Measurements from ENCODE around the gene PMP22.

The PMP22 gene

DNA sequence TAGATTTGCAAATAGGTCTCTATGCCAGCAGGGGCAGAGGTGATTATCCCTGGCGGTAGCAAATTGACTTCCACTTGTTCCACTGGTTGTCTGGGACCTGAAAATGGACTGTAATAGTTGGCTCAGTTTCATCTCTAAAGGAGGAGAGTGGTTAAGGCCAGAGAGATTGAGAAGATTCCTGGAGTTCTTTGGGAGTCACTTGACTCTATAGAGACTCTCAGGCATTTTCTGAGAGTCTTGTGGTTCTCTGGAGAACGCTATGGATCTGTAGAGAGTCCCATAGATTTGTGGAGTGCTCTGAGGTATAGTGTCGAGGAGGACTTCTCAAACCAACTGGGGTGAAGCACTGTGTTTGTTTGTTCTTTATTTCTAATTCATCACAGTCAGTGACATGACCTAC is 8.9 kb upstream of the PMP22 start:
- no peak for DNase-seq

DNA sequence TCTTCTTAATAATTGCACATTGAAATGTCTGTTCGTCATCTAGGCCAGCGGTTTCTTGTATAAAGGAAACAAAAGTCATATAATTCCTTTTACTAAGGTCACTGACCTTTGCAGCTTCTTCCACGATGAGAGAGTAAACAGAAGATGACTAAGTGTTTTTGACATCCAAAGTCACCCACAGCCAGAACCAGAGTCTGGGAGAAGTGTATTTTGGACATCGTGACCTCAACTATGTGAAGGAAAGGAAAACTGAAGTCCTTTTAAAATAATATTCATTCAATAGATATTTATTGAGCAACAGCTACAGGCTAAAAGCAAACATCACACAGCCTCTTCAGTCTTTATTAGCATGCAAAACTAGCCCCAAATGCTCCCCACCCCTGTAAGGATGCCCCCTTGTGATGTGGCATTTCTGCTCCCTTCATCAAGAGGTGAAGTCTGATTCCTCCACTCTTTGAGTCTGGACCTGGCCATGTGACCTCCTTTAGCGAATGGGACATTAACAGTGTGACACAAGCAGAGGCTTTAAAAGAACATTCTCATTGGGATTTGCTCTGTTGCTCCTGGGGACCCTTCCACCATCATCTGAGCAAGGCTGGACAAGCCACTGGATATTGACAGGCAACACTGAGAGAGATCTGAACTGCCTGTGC is 8.1 kb upstream of the PMP22 start:
- no peak for DNase-seq

DNA sequence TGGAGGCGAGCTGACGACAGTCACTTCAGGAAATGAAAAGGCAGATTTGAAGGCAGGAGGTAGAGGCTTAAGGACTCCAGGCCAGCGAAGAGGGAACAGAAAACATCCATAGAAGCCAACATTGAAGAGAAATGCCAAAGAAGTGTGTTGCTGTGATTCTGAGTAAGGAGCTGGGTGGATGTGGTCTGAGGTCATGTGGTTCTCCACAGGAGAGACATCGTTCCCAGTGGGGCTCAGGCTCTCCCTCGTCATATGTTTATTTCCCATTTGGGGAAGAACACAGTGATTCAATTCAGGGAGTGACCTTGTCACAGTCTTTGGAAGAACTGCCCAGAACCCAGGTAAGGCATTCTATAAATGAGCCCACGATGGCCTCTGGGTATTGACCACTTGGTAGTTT is 6.6 kb upstream of the PMP22 start:
- DNase-seq: no peak

DNA sequence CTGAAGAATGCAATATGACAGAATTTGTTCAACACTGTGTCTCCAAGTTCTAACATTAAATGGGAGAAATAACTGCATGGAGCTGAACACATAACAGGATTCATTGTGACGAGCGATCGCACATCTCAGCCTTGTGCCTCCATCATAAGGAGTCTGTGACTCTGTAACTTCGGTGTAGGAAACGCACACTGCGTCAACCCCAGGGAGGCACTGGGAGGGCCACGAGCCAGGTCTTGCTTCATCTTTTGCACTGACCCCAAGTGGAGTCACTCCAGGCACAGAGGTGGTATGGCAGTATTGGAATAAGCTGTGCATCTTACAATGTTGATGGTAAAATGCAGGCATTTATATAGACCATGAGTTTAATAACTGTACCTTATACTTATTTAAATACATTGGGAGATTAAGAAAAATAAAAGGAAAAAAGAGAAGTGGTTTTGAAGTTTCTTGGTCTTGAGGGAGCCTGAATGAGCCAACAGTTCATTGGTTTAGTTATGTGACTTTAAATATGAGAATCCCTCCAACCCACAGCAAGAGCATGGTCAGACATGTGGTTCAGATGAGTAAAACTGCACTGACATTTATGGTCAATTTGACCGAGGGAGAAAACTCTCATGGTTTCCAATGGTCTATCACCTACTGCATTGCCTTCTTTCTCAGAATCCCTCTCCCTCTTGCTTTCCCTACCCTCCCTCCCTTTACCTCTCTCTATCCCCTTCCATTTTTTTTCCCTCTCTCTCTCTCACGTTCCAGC is 5.7 kb upstream of the PMP22 start:
- no peak for DNase-seq

DNA sequence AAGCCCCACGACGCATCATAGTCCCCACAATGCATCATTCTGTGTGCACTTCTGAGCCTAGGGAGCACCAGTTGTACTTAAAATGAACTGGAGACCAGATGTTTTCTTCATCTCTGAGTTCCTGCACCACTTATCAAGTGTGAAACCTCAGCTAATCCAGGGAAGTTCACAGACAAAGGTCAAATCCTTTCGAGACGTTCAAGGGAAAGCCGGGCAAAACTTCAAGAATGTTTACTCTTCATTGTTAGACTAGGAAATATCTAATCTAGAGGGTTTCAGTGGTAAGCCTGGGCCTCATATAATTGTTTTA is 4.6 kb upstream of the PMP22 start:
- no peak for DNase-seq

DNA sequence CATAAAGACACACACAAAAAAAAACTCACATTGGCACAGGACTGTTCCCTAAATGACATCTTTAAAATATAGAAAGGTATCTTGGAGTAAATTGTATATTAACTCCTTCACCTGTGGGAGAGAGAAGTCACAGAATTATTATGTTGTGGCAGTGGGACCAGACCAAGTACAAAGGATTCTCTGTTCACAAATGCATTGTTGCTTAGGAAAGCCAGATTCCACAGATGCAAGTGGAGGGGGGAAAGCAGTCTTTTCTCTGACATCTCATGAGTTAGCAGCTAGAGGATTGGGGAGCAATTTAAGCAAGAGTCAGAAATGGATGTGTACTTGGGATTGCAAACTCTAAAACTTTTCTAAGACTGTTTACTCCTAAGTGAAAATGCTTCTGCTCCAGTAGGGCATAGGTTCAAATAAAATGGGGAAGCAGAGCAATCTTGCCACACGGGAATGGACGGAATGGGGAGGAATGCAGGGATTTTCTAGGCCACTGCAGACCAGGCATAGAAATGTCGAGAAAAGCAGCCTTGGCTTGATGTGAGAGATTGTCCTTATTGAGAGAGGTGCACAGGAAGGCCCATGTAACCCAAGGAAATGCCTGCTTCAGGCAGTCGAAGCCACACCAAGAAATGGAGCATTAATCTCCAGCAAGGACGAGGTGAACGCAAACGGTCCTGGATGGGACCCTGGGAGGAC is 4.1 kb upstream of the PMP22 start:
- no peak for DNase-seq

DNA sequence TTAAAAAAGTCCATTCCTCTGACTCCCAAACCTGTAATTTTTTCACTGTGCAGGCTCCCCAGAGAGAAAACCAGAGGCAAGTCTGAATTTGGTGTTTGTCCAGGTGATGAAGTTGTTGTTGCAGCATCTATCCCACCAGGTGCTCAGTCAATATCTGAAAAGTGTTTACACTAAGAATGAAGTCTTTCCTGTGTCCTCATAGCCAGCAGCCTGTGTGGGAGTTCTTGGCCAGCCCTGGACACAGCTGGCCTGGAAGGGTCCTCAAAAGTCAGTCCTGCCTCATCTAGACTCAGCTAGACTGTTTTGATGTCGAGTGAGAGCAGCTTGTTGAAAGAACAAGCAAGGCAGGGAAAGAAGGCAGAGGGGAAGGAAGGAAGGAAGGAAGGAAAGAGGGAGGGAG is 3.3 kb upstream of the PMP22 start:
- no peak for DNase-seq

DNA sequence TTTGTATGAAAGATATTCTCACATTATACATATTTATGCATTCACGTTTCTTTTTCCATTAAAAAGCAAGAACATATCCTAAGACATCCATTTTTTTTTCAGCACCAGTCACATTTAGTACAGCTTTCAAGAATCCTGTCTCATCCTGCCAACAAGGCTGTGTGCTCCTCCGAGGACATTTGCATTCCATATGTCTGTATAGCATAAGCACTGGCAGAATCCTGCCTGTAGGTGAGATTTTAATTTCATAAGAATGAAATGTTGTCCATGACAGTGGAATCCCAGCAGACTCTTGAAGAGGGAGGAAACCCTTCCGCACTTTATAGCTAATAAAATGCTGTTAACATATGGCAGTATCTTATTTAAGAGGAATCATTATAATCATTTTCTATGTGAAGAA is 2.9 kb upstream of the PMP22 start:
- DNase-seq: no peak

DNA sequence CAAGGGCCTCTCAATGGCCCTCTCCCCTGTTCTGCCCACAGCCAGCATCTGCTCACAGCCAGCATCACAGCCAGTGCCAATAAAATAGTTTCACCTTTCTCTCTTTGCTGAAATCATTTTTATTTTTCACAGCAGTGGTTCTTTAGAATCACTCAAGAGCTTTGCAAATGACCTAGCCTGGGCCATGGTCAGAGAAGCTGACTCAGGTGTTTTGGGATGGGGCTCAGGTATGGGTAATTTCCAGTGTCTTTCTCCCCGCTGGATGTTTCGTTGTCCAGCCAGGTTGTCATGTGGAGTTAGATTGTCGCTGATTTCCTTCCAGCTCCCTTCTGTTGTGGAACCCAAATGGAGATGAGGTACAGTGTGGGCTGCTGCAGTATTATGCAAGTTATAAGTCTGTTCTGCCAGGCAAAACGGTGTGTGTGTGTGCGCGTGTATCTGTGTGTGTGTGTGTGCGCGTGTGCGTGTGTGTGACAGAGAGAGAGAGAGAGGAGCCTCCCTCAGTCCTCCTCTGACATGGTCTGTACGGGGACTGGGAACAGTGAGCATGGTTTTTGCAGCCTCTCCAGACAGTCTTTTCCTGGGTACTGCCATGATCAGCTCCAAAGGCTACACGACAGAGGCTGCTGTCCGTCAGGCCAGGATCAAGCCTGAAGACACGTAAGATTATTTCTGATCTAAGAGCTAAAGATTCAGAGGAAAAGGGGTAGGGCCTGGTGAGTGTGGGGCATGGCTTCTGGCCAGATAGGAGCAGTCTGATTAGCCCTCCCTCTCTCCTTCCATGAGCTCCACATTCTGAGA is 1.4 kb upstream of the PMP22 start:
- DNase-seq: peak in 11 of 58 donors; percentile 12 to 57 (median 31)

DNA sequence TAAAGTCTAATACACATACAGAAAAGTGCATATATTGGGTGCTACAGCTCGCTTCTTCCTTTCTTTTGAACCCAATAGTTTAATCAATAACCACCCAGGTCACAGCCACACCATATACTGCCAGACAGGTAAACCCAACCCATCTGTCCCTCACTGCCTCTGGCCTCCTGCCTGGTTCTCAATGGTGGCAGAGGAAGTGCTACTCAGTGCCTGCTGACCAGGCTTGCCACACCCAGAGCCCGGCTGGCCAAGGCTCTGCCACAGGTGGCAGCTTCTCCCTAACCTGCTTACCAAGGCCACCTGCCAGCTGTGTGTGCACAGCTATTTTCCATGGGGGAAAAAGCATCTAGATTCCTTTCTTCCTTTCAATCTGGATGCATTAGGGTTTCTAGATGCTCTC is 584 bp downstream of the PMP22 start:
- DNase-seq: peak in 2 of 58 donors; percentile 18

DNA sequence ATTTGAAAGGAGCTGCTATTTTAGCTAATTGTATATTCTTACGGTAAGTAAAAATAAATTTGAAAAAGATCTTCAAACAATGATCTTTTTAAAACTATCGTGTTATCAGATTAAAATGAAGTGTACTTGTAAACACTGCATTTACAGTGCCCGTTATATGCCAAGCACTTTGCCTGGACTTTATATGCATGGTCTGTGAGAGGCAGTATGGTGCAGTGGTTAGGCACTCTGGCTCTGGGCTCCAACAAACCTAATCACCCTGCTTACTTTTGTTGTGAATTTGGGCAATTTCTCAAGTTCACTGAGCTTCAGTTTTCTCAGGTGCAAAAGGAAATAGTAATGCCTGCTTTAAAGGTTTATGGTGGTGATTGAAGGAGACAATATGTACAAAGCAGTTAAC is 1.4 kb downstream of the PMP22 start:
- no peak for DNase-seq

DNA sequence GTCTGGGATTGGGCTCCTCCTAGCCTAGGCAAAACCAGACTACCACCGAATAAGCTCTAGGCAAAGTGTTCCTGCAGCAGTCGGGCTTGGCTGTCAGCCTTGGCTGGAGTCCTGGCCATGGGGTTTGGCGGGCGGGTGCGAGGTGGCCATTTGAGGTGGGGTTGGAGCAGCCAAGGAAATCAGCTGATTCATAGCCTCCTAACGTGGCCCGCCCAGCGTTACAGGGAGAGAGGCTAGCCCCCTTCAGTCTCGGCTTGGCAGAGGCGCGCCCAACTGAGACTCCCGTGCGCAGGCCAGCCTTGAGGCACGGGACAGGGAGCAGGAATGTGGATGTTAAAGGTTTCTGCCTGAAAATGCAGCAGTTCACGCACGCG is 1.9 kb downstream of the PMP22 start:
- DNase-seq: peak in 54 of 58 donors; percentile 42 to 90 (median 73)

DNA sequence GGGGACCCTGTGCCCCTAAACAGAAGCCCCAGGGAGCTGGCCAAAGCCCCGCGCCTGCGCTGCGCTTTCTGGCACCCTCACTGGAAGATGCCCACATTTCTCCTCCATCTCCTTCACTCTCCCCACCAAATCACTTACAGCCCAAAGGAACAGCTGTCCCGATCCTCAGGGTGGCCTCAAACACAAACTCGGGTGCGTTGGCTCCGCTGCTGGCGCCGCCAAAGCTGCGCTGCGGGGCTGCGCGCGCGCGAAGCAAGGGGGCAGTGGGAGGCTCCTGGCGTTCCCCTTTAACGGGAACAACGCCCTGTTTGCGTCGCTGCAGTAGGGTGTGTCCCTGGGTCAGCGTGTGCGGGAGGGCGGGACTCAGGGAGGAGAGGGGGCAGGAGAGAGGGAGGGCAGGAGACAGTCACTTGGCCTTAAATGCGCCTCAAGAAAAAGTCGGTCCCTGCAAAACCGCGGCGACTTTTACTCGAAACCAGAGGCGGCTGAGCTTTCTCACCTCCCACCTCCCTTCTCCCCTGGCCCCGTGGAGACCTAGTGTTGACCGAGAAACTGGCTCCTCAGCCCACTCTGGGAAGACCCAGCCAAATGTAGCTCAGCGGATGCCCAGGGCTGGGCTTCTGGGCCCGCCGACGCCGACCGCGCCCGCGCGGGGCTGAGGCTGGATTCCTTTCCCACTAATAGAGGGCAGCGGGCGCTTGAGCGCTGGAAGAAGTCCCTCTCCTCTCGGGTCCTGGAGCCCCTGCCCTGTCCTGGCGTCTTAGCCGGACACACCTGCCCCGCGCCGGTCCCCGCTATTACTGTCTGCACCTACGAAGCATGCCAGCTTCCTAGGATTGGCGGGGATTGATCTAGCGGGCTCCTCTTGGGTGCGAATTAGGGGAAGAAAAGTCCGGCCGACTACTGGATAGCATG is 2.6 kb downstream of the PMP22 start:
- DNase-seq: peak in 53 of 58 donors; percentile 52 to 90 (median 79)

DNA sequence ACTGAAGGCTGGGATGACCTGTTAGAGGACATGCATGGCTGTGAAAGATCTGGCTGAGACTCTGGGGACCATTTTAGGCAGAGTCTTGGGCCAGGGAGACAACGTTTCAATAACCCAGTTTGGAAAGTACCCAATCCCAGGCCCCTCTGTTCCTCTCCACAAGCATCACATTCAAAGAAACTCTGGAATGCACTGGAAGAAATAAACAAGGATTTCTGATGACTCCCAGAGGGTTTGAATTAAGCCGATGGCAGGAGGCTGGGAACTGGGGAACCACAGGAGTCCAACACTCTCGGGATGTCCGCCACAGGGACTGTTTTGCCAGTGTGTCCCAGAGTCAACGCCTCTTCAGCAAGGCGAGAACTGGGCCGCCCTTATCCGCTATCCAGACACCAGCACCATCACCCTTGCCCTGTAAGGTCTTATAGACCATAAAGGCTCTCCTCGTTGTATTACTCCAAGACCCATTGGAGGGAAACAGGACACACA is 3.3 kb downstream of the PMP22 start:
- DNase-seq: peak in 18 of 58 donors; percentile 34 to 76 (median 61)

DNA sequence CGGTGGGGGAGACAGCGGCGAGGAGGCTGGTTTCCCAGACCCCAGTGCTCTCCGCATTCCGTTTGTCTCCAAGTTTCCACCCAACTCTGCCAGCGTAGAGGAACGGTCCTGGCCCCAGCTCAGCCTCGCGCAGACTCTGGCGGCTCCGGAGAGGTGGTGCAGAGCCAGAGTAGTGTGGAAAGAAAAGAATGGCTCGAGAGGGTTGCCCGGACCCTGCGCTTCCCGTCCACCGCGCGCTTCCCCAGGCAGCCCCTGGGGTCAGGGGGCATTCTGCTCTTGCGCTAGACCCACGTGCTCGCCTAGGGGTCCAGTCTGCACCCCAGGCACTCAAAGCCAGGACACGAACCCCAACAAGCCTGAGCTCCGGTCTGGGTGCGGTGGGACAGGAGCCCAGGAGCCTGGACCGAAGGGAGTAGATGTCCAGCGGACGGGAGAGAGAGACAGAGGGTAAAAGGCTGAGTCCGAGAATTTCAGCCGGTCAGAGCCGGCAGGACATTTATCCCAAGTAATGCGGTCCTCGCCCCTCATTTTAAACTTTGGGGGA is 3.8 kb downstream of the PMP22 start:
- peak in 46 of 58 donors; percentile 29 to 83 (median 62) for DNase-seq

DNA sequence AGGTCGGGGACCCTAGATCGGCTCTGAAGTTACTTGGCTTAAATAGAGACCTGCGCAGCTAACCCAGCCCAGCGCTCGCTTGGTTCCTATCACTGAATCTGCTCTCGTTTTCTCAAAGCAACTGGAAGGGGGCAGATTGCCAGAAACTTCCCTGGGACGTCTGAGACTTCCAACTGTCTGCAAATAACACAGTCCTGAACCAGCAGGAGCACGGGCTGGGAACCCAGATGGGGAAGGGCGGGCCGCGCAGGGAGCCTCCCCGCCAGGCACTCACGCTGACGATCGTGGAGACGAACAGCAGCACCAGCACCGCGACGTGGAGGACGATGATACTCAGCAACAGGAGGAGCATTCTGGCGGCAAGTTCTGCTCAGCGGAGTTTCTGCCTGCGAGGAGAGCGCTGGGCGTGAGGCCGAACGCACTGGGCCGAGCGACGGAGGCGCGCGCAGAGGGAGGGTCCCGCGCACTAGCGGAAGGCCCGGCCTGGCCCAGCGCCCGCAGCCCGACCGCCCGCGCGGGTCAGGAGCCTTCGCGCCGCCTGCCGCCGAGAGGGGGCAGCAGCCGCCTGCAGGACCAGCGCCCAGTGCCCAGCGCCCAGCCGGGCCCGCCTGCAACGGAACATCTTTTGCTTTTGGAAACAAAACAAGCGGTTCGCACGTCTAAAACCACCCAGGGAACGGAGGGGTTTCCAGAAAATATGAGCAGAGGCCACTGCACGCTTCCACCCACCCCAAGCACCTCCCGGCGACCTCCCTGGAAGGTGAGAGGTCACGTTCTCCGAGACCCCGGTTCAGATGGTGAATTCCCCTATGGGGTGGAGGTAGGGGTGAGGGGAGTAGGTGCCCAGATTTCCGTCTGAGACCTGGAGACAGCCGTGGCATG is 4.5 kb downstream of the PMP22 start:
- peak in 55 of 58 donors; percentile 51 to 90 (median 80) for DNase-seq

DNA sequence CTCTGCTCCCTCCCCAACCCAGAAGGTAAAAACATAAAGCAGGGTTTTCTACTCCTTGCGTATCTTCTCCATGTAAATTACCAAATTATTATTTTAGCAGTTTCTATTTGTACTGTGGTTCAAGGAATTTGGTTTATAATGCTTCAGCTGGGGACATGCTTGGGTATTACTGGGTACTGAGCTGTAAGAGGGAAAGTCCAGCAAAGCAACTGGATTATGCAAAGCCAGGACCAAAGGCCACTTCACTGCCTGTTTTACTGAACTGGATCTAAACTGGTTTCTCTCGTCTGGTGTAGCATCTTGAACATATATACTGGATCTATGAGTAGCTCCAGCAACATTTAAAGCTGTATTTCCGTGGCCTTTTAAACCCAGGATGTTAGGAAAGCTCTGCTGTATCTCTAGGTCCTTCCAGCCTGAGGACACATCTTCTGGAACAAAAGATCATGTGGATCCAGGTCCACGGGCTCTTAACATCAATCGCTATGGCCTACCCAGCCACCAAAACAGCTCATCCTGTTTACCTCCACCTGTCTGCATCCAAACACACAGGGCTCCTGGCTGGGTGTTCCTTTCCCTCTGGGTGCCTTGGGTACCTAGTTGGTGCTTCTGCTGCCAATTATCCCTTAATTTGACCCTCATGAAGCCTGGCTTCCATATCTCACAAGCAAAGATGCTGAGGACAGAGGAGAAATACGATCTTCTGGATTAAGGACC is 7.2 kb downstream of the PMP22 start:
- DNase-seq: no peak

DNA sequence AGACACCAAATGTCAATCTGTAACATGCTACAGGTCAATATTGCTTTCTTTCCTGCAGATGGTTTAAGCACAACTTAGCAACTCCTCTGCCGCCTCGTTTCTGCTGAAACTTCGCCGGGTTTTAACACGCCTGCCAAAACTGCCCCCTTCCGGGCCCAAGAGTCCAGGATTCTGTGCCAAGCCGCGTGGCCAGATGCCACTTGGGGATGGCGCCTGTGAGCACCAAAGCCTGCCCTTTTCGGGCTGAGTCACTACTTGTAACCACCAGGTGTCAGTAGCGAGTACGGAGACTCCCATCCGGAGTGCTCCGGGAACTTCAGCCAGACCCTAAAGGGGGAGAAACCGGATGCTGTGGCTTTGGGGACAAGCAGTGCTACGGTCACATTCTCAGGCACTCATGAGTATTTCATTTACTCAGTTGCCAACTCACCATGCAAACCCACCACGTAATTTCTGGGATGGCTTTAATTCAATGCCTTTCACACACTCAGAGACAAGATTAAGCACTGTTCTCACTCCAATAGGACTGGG is 7.8 kb downstream of the PMP22 start:
- peak in 57 of 58 donors; percentile 52 to 97 (median 88) for DNase-seq
